Measurements from ENCODE around the gene CHMP2A.
A peak's percentile ranks its signal among the peaks of the same experiment; 100 is the strongest.

The CHMP2A gene

DNA sequence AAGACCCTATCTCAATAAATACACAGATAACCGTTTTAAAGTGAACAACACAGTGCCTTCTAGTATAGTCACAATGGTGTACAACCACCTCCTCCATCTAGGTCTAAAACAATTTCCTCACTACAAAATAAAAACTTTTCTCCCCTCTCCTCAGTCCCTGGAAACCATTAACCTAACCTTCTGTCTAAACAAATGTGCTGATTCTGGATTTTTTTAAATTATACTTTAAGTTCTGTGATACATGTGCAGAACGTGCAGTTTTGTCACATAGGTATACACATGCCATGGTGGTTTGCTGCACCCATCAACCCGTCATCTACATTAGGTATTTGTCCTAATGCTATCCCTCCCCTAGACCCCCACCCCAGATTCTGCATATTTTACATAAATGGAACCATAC lies 25.5 kb downstream of the CHMP2A start:
- H3K4me1 ChIP-seq (ENCODE audit: low read depth, poor library complexity, severe bottlenecking): no peaks in the 10 kb centered on the region
- H3K9ac ChIP-seq: no peak overlapping the region
- no peaks in the 10 kb centered on the region for H3K36me3 ChIP-seq (ENCODE audit: insufficient read depth)
- H3K4me3 ChIP-seq (IDR thresholded peaks at IDR 0.05; ENCODE audit: insufficient read depth, low read depth, low read length): no peak overlapping the region
- TF ChIP-seq, protein P1, sequence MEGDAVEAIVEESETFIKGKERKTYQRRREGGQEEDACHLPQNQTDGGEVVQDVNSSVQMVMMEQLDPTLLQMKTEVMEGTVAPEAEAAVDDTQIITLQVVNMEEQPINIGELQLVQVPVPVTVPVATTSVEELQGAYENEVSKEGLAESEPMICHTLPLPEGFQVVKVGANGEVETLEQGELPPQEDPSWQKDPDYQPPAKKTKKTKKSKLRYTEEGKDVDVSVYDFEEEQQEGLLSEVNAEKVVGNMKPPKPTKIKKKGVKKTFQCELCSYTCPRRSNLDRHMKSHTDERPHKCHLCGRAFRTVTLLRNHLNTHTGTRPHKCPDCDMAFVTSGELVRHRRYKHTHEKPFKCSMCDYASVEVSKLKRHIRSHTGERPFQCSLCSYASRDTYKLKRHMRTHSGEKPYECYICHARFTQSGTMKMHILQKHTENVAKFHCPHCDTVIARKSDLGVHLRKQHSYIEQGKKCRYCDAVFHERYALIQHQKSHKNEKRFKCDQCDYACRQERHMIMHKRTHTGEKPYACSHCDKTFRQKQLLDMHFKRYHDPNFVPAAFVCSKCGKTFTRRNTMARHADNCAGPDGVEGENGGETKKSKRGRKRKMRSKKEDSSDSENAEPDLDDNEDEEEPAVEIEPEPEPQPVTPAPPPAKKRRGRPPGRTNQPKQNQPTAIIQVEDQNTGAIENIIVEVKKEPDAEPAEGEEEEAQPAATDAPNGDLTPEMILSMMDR (conservative IDR thresholded peaks at IDR 0.05; ENCODE audit: low read depth, low read length): no peak
- peaks cover 57% of the 10 kb centered on the region for H3K27me3 ChIP-seq (ENCODE audit: insufficient read depth, low read depth)
- no peaks in the 10 kb centered on the region for H3K79me2 ChIP-seq (ENCODE audit: insufficient read depth, low read depth)
- no peak overlapping the region for H3K27ac ChIP-seq
- H2AFZ ChIP-seq (ENCODE audit: low read depth): no peak overlapping the region
- H3K4me2 ChIP-seq: no peak overlapping the region
- no peaks in the 10 kb centered on the region for H4K20me1 ChIP-seq (ENCODE audit: insufficient read depth)

- Histone ChIP-seq H3K4me2 (no peak overlapping the region), H3K9ac (no peak overlapping the region), H4K20me1 (ENCODE audit: insufficient read depth) (no peaks in the 10 kb centered on the region), H3K27ac (no peak overlapping the region), H2AFZ (ENCODE audit: low read depth) (no peak overlapping the region), H3K4me3 (IDR thresholded peaks at IDR 0.05; ENCODE audit: insufficient read depth, low read depth, low read length) (no peak overlapping the region), H3K4me1 (ENCODE audit: low read depth, poor library complexity, severe bottlenecking) (peaks cover 10% of the 10 kb centered on the region), H3K36me3 (ENCODE audit: insufficient read depth) (no peaks in the 10 kb centered on the region), H3K79me2 (ENCODE audit: insufficient read depth, low read depth) (peaks cover 9% of the 10 kb centered on the region; the same call in 1 of the 2 replicates), H3K27me3 (ENCODE audit: insufficient read depth, low read depth) (no peaks in the 10 kb centered on the region)
- TF ChIP-seq, protein P1 (conservative IDR thresholded peaks at IDR 0.05; ENCODE audit: low read depth, low read length): no peak
These were observed 32.2 kb downstream of the CHMP2A start for GRCh38 chr19:58522709-58523108.

GRCh38 chr19:58521651-58522050 lies 33.3 kb downstream of the CHMP2A start:
- H3K27ac ChIP-seq: no peak overlapping the region
- H3K27me3 ChIP-seq (ENCODE audit: insufficient read depth, low read depth): no peaks in the 10 kb centered on the region
- H3K9ac ChIP-seq: no peak overlapping the region
- no peak overlapping the region for H3K4me2 ChIP-seq
- TF ChIP-seq, protein P1 (conservative IDR thresholded peaks at IDR 0.05; ENCODE audit: low read depth, low read length): no peak
- H3K4me3 ChIP-seq (IDR thresholded peaks at IDR 0.05; ENCODE audit: insufficient read depth, low read depth, low read length): no peak overlapping the region
- H2AFZ ChIP-seq (ENCODE audit: low read depth): no peak overlapping the region
- H3K36me3 ChIP-seq (ENCODE audit: insufficient read depth): no peaks in the 10 kb centered on the region
- H3K4me1 ChIP-seq (ENCODE audit: low read depth, poor library complexity, severe bottlenecking): peaks cover 10% of the 10 kb centered on the region
- peaks cover 14% of the 10 kb centered on the region; the same call in 1 of the 2 replicates for H3K79me2 ChIP-seq (ENCODE audit: insufficient read depth, low read depth)
- H4K20me1 ChIP-seq (ENCODE audit: insufficient read depth): no peaks in the 10 kb centered on the region

DNA sequence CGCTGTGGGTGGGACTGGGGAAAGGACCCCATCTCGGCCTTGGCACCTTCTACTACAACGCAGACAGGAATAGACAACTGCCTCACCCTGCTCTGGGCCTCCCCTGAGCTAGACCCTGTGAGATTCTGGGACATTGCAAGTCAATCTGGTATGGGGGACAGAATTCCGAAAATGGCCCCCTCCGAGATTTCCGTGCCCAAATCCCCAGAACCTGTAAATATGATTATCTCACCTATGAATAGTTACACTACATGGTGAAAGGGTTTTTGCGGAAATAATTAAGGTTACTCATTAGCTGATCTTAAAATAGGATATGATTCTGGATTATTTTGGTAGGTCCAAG lies 34.7 kb downstream of the CHMP2A start:
- Histone ChIP-seq H3K27me3 (ENCODE audit: insufficient read depth, low read depth) (no peaks in the 10 kb centered on the region), H3K27ac (peak overlapping the region; percentile 83), H4K20me1 (ENCODE audit: insufficient read depth) (no peaks in the 10 kb centered on the region), H3K36me3 (ENCODE audit: insufficient read depth) (no peaks in the 10 kb centered on the region), H3K4me3 (IDR thresholded peaks at IDR 0.05; ENCODE audit: insufficient read depth, low read depth, low read length) (no peak overlapping the region), H2AFZ (ENCODE audit: low read depth) (peak overlapping the region; percentile 49), H3K4me1 (ENCODE audit: low read depth, poor library complexity, severe bottlenecking) (peaks cover 17% of the 10 kb centered on the region), H3K9ac (peak overlapping the region; percentile 90; the same call in 1 of the 2 replicates), H3K4me2 (peak overlapping the region; percentile 62), H3K79me2 (ENCODE audit: insufficient read depth, low read depth) (peaks cover 16% of the 10 kb centered on the region; the same call in 1 of the 2 replicates)
- TF ChIP-seq, protein P1 (conservative IDR thresholded peaks at IDR 0.05; ENCODE audit: low read depth, low read length): no peak

All from KMS-11 (cell line).